Stomach (tissue), 9 donors: ENCODE data around the gene LBR. TPM values are rescaled to one million over a fixed set of nuclear protein-coding genes. Genes with fewer than 3 reads are reported as not detected.

Experiments
- DNase-seq, 2 donors: peaks; one replicate each; pipeline versions ENCODE4 v3.0.0 to v3.0.0-alpha.2; 2013 to 2019
- H3K27ac ChIP-seq, 5 donors: fragments of 200-600 bp in 4 of 5; sonication (generic) in 4 of 5; one replicate each; pipeline ENCODE4 v1.5.1; 2013 to 2019; ENCODE audit warnings: mild to moderate bottlenecking in 1 of 5, moderate library complexity in 1 of 5
- H3K27me3 ChIP-seq, 3 donors: fragments of 200-600 bp; sonication (generic); one replicate each; pipeline ENCODE4 v1.5.1; 2017 to 2019; ENCODE audit warnings: mixed run types in 1 of 3
- H3K36me3 ChIP-seq, 4 donors: fragments of 200-600 bp; sonication (generic); 1 replicate in 3 of 4; 2 replicates in 1 of 4; pipeline ENCODE4 v1.5.1; 2016 to 2019
- H3K4me1 ChIP-seq, 4 donors: fragments of 200-600 bp; sonication (generic); one replicate each; pipeline ENCODE4 v1.5.1; 2016 to 2019
- H3K4me3 ChIP-seq, 4 donors: fragments of 200-600 bp; sonication (generic) in 3 of 4; one replicate each; pipeline ENCODE4 v1.5.1; 2016 to 2019; ENCODE audit warnings: mild to moderate bottlenecking in 1 of 4
- H3K9me3 ChIP-seq, 4 donors: fragments of 200-600 bp; sonication (generic); one replicate each; pipeline ENCODE4 v1.5.1; 2016 to 2019
- CTCF ChIP-seq, 7 experiments: fragments of 450-650 bp in 4 of 7; fragments of 200-600 bp in 3 of 7; sonication (generic) in 3 of 7; IDR thresholded peaks; one replicate each; pipeline ENCODE4 v1.5.1; 2016 to 2019; ENCODE audit warnings: antibody characterized with exemption in 7 of 7, control low read depth in 2 of 7, mild to moderate bottlenecking in 1 of 7
- EP300 ChIP-seq: sonication (generic); formaldehyde crosslinking; IDR thresholded peaks from one replicate; pipeline ENCODE4 v1.6.1; 2017; ENCODE audit warnings: antibody characterized with exemption
- POLR2A ChIP-seq, 4 donors: fragments of 450-650 bp; IDR thresholded peaks; one replicate each; pipeline ENCODE4 v1.6.1; 2016; ENCODE audit warnings: antibody characterized with exemption in 4 of 4, control low read depth in 2 of 4, mild to moderate bottlenecking in 1 of 4, moderate library complexity in 1 of 4
- POLR2AphosphoS5 ChIP-seq, 3 donors: sonication (generic); formaldehyde crosslinking; IDR thresholded peaks; one replicate each; pipeline ENCODE4 v1.6.1; 2016; ENCODE audit warnings: antibody characterized with exemption in 3 of 3
- WGBS, 5 donors: extraction: QIAGEN DNeasy Blood & Tissue Kit in 3 of 5; methylation state at CpG; one replicate each; pipeline versions ENCODE4 v1.1.5 to v1.1.7; 2013 to 2018; 5-methylcytosine and 5-hydroxymethylcytosine counted together
- intact Hi-C: fragments of 100-400 bp; cut with DNase I; formaldehyde crosslinking; loops from one replicate; pipeline ENCODE4 v1.15.1; 2023; ENCODE audit warnings: low total_unique reads
- polyA plus RNA-seq, 3 donors: library from polyadenylated mRNA; stranded (reverse); fragments of 200-250 nt; gene quantifications; one replicate each; pipeline ENCODE4 v1.2.3, GENCODE V29; 2013
- total RNA-seq, 5 donors: library from RNA; depleted of rRNA; stranded (reverse); fragments of >200 nt; gene quantifications; one replicate each; pipeline versions ENCODE4 v1.1.0 to v1.2.3, GENCODE V29; 2014 to 2016
- donor health status: healthy with polysubstance abuse.
- donor health status: Bipolar disorder and iron deficiency.
- donor health status: healthy.

The LBR gene
- total and polyA plus RNA-seq, 8 donors, result 6.9 to 159 (median 54.3) TPM

GRCh38 chr1:225422795-225423517 lies 4.9 kb downstream of the LBR start:
- peaks cover 33 to 73% (median 51%) of the 10 kb centered on the region in 4 donors for H3K4me1 ChIP-seq
- H3K4me3 ChIP-seq, result no peak overlapping the region
- H3K36me3 ChIP-seq, result peaks cover 10 to 42% (median 30%) of the 10 kb centered on the region in 4 donors
- H3K9me3 ChIP-seq, result no peaks in the 10 kb centered on the region
- TF ChIP-seq CTCF (IDR thresholded peaks at IDR 0.05) (no peak), POLR2AphosphoS5 (IDR thresholded peaks at IDR 0.05) (no peak), POLR2A (IDR thresholded peaks at IDR 0.05) (no peak), EP300 (no peak)
- H3K27ac ChIP-seq, result peak overlapping the region in 4 of 5 donors; percentile 52 to 98 (median 62)
- no peak for DNase-seq
- 31 to 36% (median 34%) methylated on average over 7 of the region's 7 CpGs for WGBS, 5 donors
- intact Hi-C loops, result no loop called here
- no peaks in the 10 kb centered on the region for H3K27me3 ChIP-seq

GRCh38 chr1:225422031-225422605 lies 5.7 kb downstream of the LBR start:
- no peak for DNase-seq
- no peaks in the 10 kb centered on the region for H3K9me3 ChIP-seq
- H3K4me1 ChIP-seq, result peaks cover 33 to 74% (median 53%) of the 10 kb centered on the region in 4 donors
- 36 to 50% (median 45%) methylated on average over 14 of the region's 14 CpGs for WGBS, 5 donors
- no peak for TF ChIP-seq EP300
- TF ChIP-seq POLR2A (IDR thresholded peaks at IDR 0.05), result no peak
- peak overlapping the region in 4 of 5 donors; percentile 52 to 98 (median 62) for H3K27ac ChIP-seq
- peaks cover 16 to 50% (median 39%) of the 10 kb centered on the region in 4 donors for H3K36me3 ChIP-seq
- H3K27me3 ChIP-seq, result no peaks in the 10 kb centered on the region
- intact Hi-C loops, result no loop called here
- H3K4me3 ChIP-seq, result no peak overlapping the region

- TF ChIP-seq POLR2AphosphoS5 (IDR thresholded peaks at IDR 0.05), result no peak
- TF ChIP-seq EP300, result no peak
- TF ChIP-seq POLR2A (IDR thresholded peaks at IDR 0.05), result no peak
- no peak for TF ChIP-seq CTCF (IDR thresholded peaks at IDR 0.05)
- H3K27me3 ChIP-seq, result no peaks in the 10 kb centered on the region
- H3K4me1 ChIP-seq, result peaks cover 7 to 61% (median 37%) of the 10 kb centered on the region in 4 donors
- DNase-seq, result peak in 1 of 2 donors; percentile 73
- H3K36me3 ChIP-seq, result peaks cover 25 to 85% (median 74%) of the 10 kb centered on the region in 4 donors
- H3K9me3 ChIP-seq, result no peaks in the 10 kb centered on the region
- H3K27ac ChIP-seq, result no peak overlapping the region
- intact Hi-C loops, result no loop called here
- WGBS, 5 donors, result 53 to 72% (median 62%) methylated on average over 4 of the region's 4 CpGs
- no peak overlapping the region for H3K4me3 ChIP-seq
Observed at GRCh38 chr1:225418598-225418997, 9.2 kb downstream of the LBR start.

GRCh38 chr1:225418059-225418458 lies 9.8 kb downstream of the LBR start:
- H3K27me3 ChIP-seq, result no peaks in the 10 kb centered on the region
- intact Hi-C loops, result no loop called here
- DNase-seq, result no peak
- WGBS, 5 donors, result 35 to 63% (median 40%) methylated on average over 2 of the region's 2 CpGs
- H3K4me1 ChIP-seq, result peaks cover 2 to 61% (median 34%) of the 10 kb centered on the region in 4 donors
- TF ChIP-seq POLR2A (IDR thresholded peaks at IDR 0.05) (no peak), EP300 (no peak), POLR2AphosphoS5 (IDR thresholded peaks at IDR 0.05) (no peak), CTCF (IDR thresholded peaks at IDR 0.05) (no peak)
- H3K27ac ChIP-seq, result no peak overlapping the region
- H3K9me3 ChIP-seq, result no peaks in the 10 kb centered on the region
- peaks cover 25 to 91% (median 77%) of the 10 kb centered on the region in 4 donors for H3K36me3 ChIP-seq
- H3K4me3 ChIP-seq, result no peak overlapping the region
